ENCODE data around the gene ODAD3. TPM values are rescaled to one million over a fixed set of nuclear protein-coding genes. Genes with fewer than 3 reads are reported as not detected.
A peak's percentile ranks its signal among the peaks of the same experiment; 100 is the strongest.

The ODAD3 gene
- total RNA-seq, 1 experiment from 2014 or later = 0.39 TPM

GRCh38 chr19:11418549-11419506 is 16.1 kb downstream of the ODAD3 start, which contains the start of gene RGL3:
Gene RGL3, minus strand, starts transcription at chr19:11419314. Its CDS starts 36 bp downstream, at chr19:11419278.
- H3K27ac ChIP-seq = peak within 1 kb of the TSS; percentile 53
- no peaks in the 10 kb centered on the region for H3K9me2 ChIP-seq (ENCODE audit: insufficient read depth)
- H2AFZ ChIP-seq = peak within 1 kb of the TSS; percentile 91
- H4K20me1 ChIP-seq (ENCODE audit: insufficient read depth) = no peaks in the 10 kb centered on the region
- CTCF ChIA-PET = interaction anchor here (0.6 to 1.6 kb wide), 6 partner anchors 35 to 482 kb away, joined by 4 to 27 read pairs (median 6); partner anchors contain the start of gene EPOR
- no peaks in the 10 kb centered on the region for H3K27me3 ChIP-seq (ENCODE audit: insufficient read depth, low read depth)
- H3K9me3 ChIP-seq (ENCODE audit: insufficient read depth, low read depth) = no peaks in the 10 kb centered on the region
- no peak; the same call in 1 of the 2 replicates for TF ChIP-seq CTCF (conservative IDR thresholded peaks at IDR 0.05)
- no peak for TF ChIP-seq EZH2 (IDR thresholded peaks at IDR 0.05; ENCODE audit: low read depth)
- peaks cover 16% of the 10 kb centered on the region for H3K79me2 ChIP-seq (ENCODE audit: low read depth)
- intact Hi-C loops (cut with micrococcal nuclease; ENCODE audit: unreplicated experiment) = no loop called here
- peak within 1 kb of the TSS; percentile 96 for H3K4me3 ChIP-seq
- DNase-seq = peak; percentile 56 to 70
- H3K4me1 ChIP-seq (replicated peaks; ENCODE audit: insufficient read depth) = peaks cover 23% of the 10 kb centered on the region
- BruUV-seq (replicated peaks) = TSS peak; percentile 83
- peaks cover 63% of the 10 kb centered on the region for H3F3A ChIP-seq (ENCODE audit: insufficient read depth, low read depth)
- peak within 1 kb of the TSS; percentile 75 for H3K4me2 ChIP-seq
- POLR2A ChIA-PET (ENCODE audit: unreplicated experiment) = interaction anchor here (0.5 to 0.8 kb wide), 7 partner anchors 12 to 277 kb away, joined by 3 to 20 read pairs (median 6); partner anchors contain the start of gene ECSIT
- H3K36me3 ChIP-seq (ENCODE audit: low read depth) = peaks cover 15% of the 10 kb centered on the region

GRCh38 chr19:11418094-11418548 is 16.8 kb downstream of the ODAD3 start:
- peaks cover 15% of the 10 kb centered on the region for H3K36me3 ChIP-seq (ENCODE audit: low read depth)
- H3K4me1 ChIP-seq (replicated peaks; ENCODE audit: insufficient read depth) = peaks cover 21% of the 10 kb centered on the region
- CTCF ChIA-PET = interaction anchor here (0.6 kb wide), 2 partner anchors 34 to 107 kb away, joined by 4 to 5 read pairs; partner anchors contain the start of gene EPOR
- BruUV-seq (replicated peaks) = no TSS peak
- H3F3A ChIP-seq (ENCODE audit: insufficient read depth, low read depth) = peaks cover 58% of the 10 kb centered on the region
- no peak for TF ChIP-seq CTCF (conservative IDR thresholded peaks at IDR 0.05)
- TF ChIP-seq EZH2 (IDR thresholded peaks at IDR 0.05; ENCODE audit: low read depth) = no peak
- peak overlapping the region; percentile 75 for H3K4me2 ChIP-seq
- H2AFZ ChIP-seq = peak overlapping the region; percentile 91
- H3K79me2 ChIP-seq (ENCODE audit: low read depth) = peaks cover 16% of the 10 kb centered on the region
- H3K27ac ChIP-seq = peak overlapping the region; percentile 53
- POLR2A ChIA-PET (ENCODE audit: unreplicated experiment) = interaction anchor here (0.5 to 0.8 kb wide), 5 partner anchors 12 to 276 kb away, joined by 3 to 8 read pairs (median 6); partner anchors contain the start of gene ECSIT
- H3K27me3 ChIP-seq (ENCODE audit: insufficient read depth, low read depth) = no peaks in the 10 kb centered on the region
- no peaks in the 10 kb centered on the region for H4K20me1 ChIP-seq (ENCODE audit: insufficient read depth)
- peak overlapping the region; percentile 96 for H3K4me3 ChIP-seq
- no peak for DNase-seq
- H3K9me3 ChIP-seq (ENCODE audit: insufficient read depth, low read depth) = no peaks in the 10 kb centered on the region
- H3K9me2 ChIP-seq (ENCODE audit: insufficient read depth) = no peaks in the 10 kb centered on the region
- intact Hi-C loops (cut with micrococcal nuclease; ENCODE audit: unreplicated experiment) = no loop called here

GRCh38 chr19:11416346-11417052 is 18.4 kb downstream of the ODAD3 start:
- no peak overlapping the region for H2AFZ ChIP-seq
- intact Hi-C loops (cut with micrococcal nuclease; ENCODE audit: unreplicated experiment) = no loop called here
- H3K27ac ChIP-seq = no peak overlapping the region
- no TSS peak for BruUV-seq (replicated peaks)
- H3K36me3 ChIP-seq (ENCODE audit: low read depth) = peaks cover 15% of the 10 kb centered on the region
- peaks cover 48% of the 10 kb centered on the region for H3F3A ChIP-seq (ENCODE audit: insufficient read depth, low read depth)
- H4K20me1 ChIP-seq (ENCODE audit: insufficient read depth) = no peaks in the 10 kb centered on the region
- H3K9me3 ChIP-seq (ENCODE audit: insufficient read depth, low read depth) = no peaks in the 10 kb centered on the region
- no peaks in the 10 kb centered on the region for H3K27me3 ChIP-seq (ENCODE audit: insufficient read depth, low read depth)
- ChIA-PET CTCF (interaction anchor here (0.6 kb wide), 1 partner anchor 15 kb away, joined by 8 read pairs; no protein-coding TSS in a partner anchor), POLR2A (ENCODE audit: unreplicated experiment) (no interaction called here)
- DNase-seq = no peak
- H3K79me2 ChIP-seq (ENCODE audit: low read depth) = peaks cover 16% of the 10 kb centered on the region
- H3K4me2 ChIP-seq = no peak overlapping the region
- TF ChIP-seq CTCF (conservative IDR thresholded peaks at IDR 0.05) (no peak), EZH2 (IDR thresholded peaks at IDR 0.05; ENCODE audit: low read depth) (no peak)
- no peak overlapping the region for H3K4me3 ChIP-seq
- peaks cover 12% of the 10 kb centered on the region; the same call in 1 of the 2 replicates for H3K4me1 ChIP-seq (replicated peaks; ENCODE audit: insufficient read depth)
- H3K9me2 ChIP-seq (ENCODE audit: insufficient read depth) = no peaks in the 10 kb centered on the region
